HG02840 (cell line): ENCODE data around the gene CTPS1.

Experiments
- ATAC-seq: cut with Tn5 transposase; IDR thresholded peaks from one replicate; pipeline ENCODE4 v1.9.1; 2021; ENCODE audit warnings: mild to moderate bottlenecking, moderate library complexity, moderate number of reproducible peaks; ENCODE audit not compliant: unreplicated experiment, low FRiP score

Gene CTPS1, protein sequence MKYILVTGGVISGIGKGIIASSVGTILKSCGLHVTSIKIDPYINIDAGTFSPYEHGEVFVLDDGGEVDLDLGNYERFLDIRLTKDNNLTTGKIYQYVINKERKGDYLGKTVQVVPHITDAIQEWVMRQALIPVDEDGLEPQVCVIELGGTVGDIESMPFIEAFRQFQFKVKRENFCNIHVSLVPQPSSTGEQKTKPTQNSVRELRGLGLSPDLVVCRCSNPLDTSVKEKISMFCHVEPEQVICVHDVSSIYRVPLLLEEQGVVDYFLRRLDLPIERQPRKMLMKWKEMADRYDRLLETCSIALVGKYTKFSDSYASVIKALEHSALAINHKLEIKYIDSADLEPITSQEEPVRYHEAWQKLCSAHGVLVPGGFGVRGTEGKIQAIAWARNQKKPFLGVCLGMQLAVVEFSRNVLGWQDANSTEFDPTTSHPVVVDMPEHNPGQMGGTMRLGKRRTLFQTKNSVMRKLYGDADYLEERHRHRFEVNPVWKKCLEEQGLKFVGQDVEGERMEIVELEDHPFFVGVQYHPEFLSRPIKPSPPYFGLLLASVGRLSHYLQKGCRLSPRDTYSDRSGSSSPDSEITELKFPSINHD

DNA sequence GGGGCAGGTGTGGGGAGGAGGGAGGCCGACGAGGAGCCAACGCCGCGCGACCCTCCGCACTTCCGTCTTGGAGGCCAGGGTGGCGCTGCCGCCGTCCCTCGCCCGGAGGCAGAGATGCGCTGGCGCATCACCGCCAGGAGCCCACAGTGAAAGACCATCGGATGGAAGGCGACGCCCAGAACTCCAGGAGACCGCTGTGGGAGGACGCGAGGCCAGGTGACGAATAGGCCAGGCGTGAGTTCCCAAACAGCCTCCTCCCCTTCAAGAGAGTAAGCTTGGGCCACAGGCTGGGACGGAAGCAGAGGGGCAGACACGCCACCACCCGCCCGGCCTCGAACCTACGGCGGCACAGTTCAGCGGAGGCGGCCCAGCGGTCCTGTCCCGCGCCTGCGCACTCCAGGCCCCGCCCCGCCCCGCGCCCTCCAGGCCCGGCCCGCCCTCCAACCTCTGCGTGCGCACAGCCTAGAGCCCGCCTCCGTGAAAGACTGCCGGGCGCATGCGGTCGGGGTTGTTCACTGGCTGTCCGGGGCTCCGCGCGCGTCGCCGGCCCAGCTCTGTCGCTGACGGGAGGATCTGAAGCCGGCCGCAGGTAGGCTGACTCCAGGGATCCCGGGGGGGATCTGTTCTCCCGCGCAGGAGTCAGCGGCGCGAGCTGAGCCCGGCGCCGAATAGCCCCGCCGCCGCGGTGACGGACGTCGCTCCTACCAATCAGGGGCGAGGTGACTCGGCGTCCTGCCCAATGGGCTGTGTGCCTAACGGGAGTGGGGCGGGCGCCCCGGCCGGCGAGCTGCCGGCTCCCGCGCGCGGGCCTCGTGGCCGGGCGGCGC is at the start of gene CTPS1:
Gene CTPS1 (plus strand): TSS at position 456 of the 827 bp plus-strand sequence. CDS start 3,595 bp downstream, outside the sequence.
- peak; percentile 89 for ATAC-seq

DNA sequence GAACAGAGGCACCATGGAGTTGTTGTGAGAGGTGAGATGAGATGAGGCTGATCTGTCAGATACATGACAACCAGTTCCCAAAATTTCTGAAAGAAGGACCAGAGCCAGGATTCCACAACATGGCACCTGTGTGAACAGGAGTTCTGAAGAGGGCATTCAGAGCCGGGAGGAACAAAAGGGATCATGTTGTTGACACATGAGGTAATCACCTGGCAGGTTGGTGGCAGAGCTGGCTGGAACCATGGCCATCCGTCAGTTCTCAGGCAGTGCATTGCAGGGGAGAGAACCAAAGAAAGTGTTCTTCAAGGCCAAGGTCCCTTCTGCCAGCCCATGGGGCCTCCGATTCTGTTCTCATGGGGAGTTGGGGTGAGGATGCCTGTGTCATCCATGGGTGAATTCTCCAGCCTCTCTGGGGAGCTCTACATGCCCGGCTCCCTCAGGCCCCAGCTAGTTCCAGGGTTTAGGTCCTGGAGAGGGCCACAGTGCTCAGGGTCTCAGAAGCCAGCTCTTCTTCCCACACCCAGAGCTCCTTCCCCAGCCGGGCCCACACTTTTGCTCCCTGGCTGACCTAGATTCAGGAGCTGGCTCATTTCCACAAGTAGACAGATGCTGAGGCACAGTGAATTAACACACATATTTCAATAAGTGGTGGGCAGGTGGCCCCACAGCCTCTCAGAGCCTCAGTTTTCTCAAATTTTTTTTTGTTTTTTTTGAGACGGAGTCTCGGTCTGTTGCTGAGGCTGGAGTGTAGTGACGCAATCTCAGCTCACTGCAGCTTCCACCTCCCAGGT is 49.1 kb upstream of the CTPS1 start:
- ATAC-seq: no peak

- no peak for ATAC-seq
Measured at GRCh38 chr1:40931601-40932000, 47.9 kb upstream of the CTPS1 start.

GRCh38 chr1:40932006-40932405 is 47.5 kb upstream of the CTPS1 start:
- ATAC-seq: no peak

GRCh38 chr1:40936931-40937339 is 42.6 kb upstream of the CTPS1 start:
- no peak for ATAC-seq

DNA sequence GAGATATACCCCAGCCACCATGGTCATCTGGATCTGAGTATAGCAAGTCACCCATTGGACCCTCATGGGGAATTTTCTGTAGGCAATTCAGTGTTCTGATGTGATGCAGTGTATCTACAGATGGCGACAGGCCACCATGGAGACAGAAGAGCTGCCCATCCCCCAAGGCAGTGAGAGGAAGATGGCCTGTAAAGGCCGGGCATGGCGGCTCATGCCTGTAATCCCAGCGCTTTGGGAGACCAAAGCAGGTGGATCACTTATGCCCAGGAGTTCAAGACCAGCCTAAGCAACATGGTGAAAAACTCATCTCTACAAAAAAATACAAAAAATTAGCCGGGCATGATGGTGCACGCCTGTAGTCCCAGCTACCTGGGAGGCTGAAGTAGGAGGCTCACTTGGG is 41.1 kb upstream of the CTPS1 start:
- ATAC-seq: no peak

GRCh38 chr1:40939320-40940059 is 40.0 kb upstream of the CTPS1 start:
- ATAC-seq: no peak

DNA sequence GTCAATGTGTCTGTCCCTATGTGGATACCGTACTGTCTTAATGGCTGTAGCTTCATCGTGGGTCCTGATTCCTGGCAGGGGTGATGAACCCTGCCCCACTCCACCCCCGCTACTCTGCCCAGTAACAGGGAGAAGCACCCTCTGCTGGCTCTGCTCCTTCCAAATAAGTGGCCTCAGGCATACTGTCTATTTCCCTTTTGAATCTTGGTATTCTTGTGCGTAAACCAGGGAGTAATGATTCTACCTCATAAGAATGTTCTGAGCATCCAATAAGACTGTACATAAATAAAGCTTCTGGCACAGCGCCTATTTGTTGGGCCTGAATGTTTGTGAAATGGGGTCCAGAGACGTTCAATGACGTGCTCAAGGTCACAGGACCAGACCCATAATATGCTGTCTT is 35.2 kb upstream of the CTPS1 start:
- ATAC-seq: no peak

DNA sequence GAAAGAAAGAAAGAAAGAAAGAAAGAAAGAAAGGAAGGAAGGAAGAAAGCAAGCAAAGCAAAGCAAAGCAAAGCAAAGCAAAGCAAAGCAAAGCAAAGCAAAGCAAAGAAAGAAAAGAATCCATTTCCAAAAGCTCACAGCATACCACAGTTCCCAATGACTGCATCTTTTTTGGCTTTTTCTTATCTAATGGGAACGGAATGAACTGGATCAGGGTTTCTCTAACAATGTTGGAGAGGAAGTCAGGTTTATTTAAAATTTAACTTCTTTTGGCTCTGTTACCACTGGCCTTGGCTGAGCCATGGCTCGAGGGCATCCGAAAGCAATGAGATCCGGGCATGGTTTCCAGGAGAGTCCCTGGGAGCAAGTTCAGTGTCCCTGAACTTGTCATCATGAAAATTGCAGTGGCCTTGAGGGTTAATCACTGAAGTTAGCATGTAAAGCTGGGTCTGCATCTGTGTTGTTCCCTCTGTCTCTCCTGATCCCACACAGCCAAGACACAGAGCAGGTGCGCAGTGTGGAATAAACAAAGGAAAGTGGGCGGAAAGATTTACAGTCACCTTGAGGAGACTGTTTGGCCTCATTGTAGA is 34.6 kb upstream of the CTPS1 start:
- ATAC-seq: no peak

DNA sequence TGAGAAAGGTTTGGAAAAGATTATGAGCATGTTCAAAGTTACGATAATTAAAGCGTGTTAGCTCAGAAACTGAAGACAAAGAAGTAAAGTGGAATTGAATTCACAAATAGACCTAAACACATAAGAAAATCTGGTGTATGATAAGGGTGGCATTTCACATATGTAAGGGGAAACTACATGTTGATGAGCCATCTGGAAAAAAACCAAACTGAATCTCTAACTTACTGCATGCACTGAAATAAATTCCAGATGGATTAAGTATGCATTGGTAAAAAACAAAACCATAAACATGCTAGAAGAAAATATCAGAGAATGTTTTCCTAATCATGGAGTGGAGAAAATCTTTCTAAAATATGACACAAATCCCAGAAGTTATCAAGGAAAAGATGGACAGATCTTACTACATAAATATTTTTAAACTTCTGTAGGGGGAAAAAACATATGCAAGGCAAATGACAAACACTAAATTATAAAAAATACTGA is 34.0 kb upstream of the CTPS1 start:
- no peak for ATAC-seq

GRCh38 chr1:40948741-40949443 is 30.6 kb upstream of the CTPS1 start:
- no peak for ATAC-seq

DNA sequence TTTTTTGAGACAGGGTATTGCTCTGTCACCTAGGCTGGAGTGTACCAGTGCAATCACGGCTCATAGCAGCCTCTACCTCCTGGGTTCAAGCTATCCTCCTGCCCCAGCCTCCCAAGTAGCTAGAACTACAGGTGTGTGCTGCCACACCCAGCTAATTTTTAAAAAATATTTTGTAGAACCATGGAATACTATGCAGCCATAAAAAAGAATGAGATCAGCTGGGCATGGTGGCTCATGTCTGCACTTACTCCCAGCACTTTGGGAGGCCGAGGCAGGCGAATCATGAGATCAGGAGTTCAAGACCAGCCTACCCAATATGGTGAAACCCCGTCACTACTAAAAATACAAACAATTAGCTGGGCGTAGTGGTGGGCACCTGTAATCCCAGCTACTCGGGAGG is 29.9 kb upstream of the CTPS1 start:
- no peak for ATAC-seq

GRCh38 chr1:40951943-40952743 is 27.4 kb upstream of the CTPS1 start:
- no peak for ATAC-seq

GRCh38 chr1:40952744-40953315 is 26.7 kb upstream of the CTPS1 start:
- ATAC-seq: no peak

DNA sequence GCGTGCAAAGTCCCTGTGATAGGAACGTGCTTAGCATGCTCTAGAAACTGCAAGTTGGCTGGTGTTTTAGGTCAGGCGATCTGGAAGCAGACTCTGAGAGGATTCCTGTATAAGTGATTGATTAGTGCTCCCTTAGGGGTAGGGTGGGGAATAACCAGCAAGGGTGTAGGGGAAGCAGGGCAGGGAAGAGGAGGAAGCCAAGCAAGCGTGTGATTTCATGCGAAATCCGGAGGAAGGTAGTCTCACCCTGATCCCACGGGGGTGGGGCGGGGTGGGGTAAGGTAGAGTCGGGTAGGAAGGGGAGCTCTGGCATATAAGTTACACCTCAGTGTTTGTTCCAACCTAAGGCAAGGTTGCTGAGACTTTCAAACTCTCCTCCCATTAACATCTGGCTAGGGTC is 24.9 kb upstream of the CTPS1 start:
- ATAC-seq: no peak

GRCh38 chr1:40955266-40955665 is 24.2 kb upstream of the CTPS1 start:
- ATAC-seq: no peak

- ATAC-seq: no peak
Measured at GRCh38 chr1:40956407-40956806, 23.1 kb upstream of the CTPS1 start.

GRCh38 chr1:40958210-40958609 is 21.3 kb upstream of the CTPS1 start:
- ATAC-seq: no peak
